CD4-positive, alpha-beta T cell treated with Interleukin-17A for 1 hour (primary cell): Measurements from ENCODE around the gene DNAJB8.

Experiments
- DNase-seq: peaks from one replicate; pipeline ENCODE4 v3.0.0-alpha.2; 2020

DNAJB8 gene

GRCh38 chr3:128424508-128425069, 42.1 kb downstream of the DNAJB8 start:
- DNase-seq: no peak

GRCh38 chr3:128423525-128424147, 43.1 kb downstream of the DNAJB8 start:
- DNase-seq: no peak

DNA sequence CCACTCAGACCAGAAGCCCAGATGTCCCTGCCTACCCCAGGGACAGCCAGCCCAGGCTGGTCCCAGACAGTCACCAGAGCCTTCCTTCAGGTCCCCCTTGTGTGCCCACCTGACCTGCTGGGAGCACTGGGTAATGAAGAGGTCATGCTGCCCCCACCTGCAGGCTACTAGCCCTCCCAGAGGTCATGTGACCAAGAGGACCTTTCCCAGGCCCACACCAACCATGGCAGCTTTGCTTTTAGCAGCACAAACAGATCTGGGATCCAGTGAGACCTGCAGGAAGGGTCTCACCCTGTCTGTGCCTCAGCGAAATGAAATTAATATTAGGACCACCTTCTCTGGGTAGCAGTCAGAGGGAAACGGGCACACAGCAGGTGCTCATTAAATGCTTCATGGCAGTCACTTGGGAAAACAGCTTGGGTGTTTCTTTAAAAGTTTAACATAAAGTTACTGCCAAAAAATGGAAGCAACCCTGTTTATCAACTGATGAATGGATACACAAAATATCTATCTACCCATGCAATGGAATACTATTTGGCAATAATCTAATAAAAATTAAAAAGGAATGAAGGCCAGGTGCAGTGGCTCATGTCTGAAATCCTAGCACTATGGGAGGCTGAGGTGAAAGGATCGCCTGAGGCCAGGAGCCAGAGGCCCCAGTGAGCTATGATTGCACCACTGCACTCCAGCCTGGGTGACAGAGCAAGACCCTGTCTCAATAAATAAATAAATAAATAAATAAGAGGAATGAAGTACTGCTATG, 43.7 kb downstream of the DNAJB8 start:
- DNase-seq: no peak

DNA sequence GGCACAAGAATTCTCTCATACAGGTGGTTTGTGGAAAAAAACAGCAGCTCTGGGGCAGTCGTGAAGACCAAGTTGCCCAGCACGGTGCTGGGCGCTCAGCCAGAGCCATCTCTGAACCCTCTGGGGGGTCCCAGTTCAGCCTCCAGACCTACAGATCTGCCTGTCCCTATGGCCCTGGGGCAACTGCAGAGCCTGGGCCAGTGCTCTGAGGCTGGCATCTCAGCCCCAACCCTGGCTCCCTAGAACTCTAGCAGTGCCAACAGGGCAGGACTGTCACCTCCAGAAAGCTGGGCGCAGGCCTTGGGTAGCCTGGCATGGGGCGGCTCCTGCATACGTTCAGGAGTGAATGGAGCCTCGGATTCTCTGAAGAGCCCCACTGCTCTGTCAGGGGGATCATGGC, 44.7 kb downstream of the DNAJB8 start:
- no peak for DNase-seq

- DNase-seq: no peak
Observed at GRCh38 chr3:128421439-128421836, 45.3 kb downstream of the DNAJB8 start.

GRCh38 chr3:128420720-128421438, 45.8 kb downstream of the DNAJB8 start:
- no peak for DNase-seq

GRCh38 chr3:128420289-128420688, 46.4 kb downstream of the DNAJB8 start:
- DNase-seq: no peak

DNA sequence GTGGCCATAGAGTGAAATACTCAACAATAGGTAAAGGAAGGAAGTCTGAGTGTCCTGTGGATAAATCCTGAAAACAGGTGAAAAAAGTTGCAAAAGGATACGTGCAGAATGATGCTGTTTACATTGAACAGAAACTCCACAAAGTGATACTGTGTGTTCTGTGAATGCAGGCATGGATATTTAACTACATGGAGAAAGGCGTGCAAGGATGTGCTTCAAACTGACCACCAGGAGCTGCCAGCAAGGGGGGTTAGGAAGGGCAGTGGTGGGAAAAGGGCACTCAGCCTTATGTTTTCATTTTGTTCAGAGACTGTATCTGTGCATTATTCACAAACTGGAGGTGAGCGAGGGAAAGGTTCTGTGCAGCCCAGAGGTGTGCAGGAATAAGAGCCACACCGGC, 47.4 kb downstream of the DNAJB8 start:
- no peak for DNase-seq

GRCh38 chr3:128418900-128419299, 47.8 kb downstream of the DNAJB8 start:
- no peak for DNase-seq

DNA sequence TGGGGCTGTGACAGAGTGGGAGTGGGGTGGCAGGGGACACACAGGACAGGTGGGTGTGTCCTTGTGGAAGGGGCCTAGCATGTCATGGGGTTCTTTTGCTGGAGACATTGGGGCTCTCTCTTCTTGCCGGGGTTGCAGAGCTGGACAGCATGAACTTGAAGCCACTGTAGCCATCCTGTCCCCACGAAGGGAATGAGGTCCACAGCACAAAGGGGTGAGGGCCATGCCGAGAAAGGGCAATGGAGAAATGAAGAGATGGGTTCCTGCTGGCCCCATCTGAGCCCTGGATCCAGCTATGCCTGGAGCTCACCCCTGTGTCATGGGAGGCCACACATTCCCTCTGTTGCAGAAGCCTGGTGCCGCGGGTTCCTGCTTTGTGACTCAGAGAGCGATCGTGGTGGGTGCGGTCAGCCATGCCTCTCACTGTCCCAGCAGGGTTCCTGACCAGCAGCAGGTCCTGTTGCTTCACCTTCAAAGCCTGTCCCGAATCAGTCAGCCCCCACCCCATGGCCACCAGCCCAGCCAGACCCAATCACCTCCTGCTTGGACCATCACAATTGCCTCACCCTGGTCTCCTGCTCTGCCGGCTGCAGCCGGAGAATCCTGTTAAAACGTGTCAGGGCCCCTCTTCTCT, 50.0 kb downstream of the DNAJB8 start:
- DNase-seq: no peak

- DNase-seq: no peak
Observed at GRCh38 chr3:128415773-128416577, 50.7 kb downstream of the DNAJB8 start.

GRCh38 chr3:128415200-128415772, 51.4 kb downstream of the DNAJB8 start:
- DNase-seq: no peak

DNA sequence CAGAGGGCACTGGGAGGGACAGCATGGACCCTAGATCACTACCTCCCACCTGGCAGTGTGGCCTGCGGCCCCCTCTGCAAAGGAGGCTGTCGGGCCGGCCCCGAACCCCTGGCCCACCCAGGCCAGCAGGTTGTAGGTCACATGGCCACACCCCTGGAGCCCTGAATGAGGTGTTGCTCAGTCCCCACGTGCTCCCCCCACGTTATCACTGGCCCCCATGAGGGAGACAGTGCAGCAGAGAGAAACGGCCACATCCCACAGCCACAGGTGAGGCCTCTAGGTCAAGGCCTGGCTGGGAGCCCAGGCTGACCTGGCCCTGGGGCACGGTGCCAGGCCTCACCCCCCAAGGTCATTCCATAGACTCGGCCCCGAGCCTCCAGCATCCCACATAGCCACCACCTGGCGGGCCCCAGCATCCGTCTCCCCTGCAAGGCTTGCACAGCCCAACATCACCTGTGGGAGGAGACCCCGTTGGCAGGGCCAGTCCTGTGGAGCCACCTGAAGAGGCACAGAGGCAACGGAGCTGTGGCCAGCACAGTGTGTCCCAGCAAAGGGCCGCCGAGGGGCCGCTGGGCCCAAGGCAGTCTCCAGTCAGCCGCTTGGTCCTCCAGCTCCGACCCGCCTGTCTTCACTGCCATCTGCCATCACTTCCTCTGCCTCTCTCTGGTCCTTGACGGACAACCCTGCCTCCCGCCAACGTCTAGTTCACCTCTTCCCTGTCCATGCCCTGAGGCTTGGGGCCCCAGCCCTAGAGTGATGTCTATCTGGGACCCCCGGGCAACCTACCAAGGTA, 53.1 kb downstream of the DNAJB8 start:
- no peak for DNase-seq

DNA sequence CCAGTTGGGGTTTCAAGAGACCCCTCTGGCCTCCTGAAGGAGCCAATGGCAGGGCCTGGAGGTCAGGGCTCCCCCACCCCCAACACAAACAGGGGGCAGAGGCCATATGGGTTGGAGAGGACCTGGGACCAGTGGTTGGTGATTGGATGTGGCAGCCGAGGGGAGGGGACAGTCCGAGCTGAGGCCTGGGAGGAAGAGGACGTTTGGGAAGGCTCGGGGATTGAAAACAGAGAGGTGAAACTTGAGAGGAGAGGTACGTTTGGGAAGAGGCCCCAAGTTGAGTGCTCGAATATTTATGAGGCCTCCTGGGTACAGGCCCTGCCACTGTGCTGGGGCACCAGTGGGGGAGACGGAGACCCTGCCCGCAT, 53.7 kb downstream of the DNAJB8 start:
- DNase-seq: no peak
